Endothelial cell of umbilical vein (primary cell): ENCODE measurements around the gene LY9.

Experiments used
- CTCF ChIP-seq, 2 donors: IDR thresholded peaks; 1 replicate in 1 of 2; 2 replicates in 1 of 2; pipeline ENCODE4 v1.5.1; 2011; ENCODE audit warnings: low read length in 2 of 2, mild to moderate bottlenecking in 2 of 2, moderate library complexity in 2 of 2, control low read depth in 1 of 2, inconsistent platforms in 1 of 2, low read depth in 1 of 2; ENCODE audit not compliant: insufficient read depth in 1 of 2; ENCODE audit errors: extremely low read depth in 1 of 2
- EZH2 ChIP-seq: IDR thresholded peaks from 2 replicates; pipeline ENCODE4 v1.6.1; 2012; ENCODE audit warnings: borderline replicate concordance, low read depth, mild to moderate bottlenecking, moderate library complexity, low read length, inconsistent platforms; ENCODE audit not compliant: severe bottlenecking
- MYC ChIP-seq: IDR thresholded peaks from one replicate; pipeline ENCODE4 v1.6.1; 2011; ENCODE audit warnings: mild to moderate bottlenecking, low read depth, low read length
- POLR2A ChIP-seq: IDR thresholded peaks from 2 replicates; pipeline ENCODE4 v1.6.1; 2012; ENCODE audit warnings: low read depth, mild to moderate bottlenecking, control low read depth, low read length
- POLR2AphosphoS5 ChIP-seq: IDR thresholded peaks from 2 replicates; pipeline ENCODE4 v1.6.1; 2012; ENCODE audit warnings: low read depth, mild to moderate bottlenecking, control low read depth, low read length, moderate library complexity; ENCODE audit not compliant: insufficient read depth

- no peak for TF ChIP-seq POLR2A
- no peak for TF ChIP-seq MYC
- no peak for TF ChIP-seq EZH2
- no peak for TF ChIP-seq CTCF (IDR thresholded peaks at IDR 0.05; ENCODE audit: extremely low read depth in 1 of 2, insufficient read depth in 1 of 2, low read depth in 1 of 2, low read length in 2 of 2)
- TF ChIP-seq POLR2AphosphoS5: no peak
Observed at GRCh38 chr1:160855181-160855981, 59.4 kb downstream of the LY9 start.
